Ovary (tissue), 3 donors: ENCODE results near the gene PCDHGB3.

Source experiments
- CTCF ChIP-seq, 3 donors: fragments of 450-650 bp in 2 of 3; fragments of 200-600 bp in 1 of 3; IDR thresholded peaks; one replicate each; pipeline versions ENCODE4 v1.5.1 to v1.8.0; 2016 to 2022; ENCODE audit warnings: antibody characterized with exemption in 3 of 3, mild to moderate bottlenecking in 1 of 3
- POLR2A ChIP-seq: fragments of 450-650 bp; IDR thresholded peaks from one replicate; pipeline ENCODE4 v1.6.1; 2017; ENCODE audit warnings: antibody characterized with exemption, mild to moderate bottlenecking, moderate library complexity
- donor health status: DM: no; HTN: no; CAD: no.

DNA sequence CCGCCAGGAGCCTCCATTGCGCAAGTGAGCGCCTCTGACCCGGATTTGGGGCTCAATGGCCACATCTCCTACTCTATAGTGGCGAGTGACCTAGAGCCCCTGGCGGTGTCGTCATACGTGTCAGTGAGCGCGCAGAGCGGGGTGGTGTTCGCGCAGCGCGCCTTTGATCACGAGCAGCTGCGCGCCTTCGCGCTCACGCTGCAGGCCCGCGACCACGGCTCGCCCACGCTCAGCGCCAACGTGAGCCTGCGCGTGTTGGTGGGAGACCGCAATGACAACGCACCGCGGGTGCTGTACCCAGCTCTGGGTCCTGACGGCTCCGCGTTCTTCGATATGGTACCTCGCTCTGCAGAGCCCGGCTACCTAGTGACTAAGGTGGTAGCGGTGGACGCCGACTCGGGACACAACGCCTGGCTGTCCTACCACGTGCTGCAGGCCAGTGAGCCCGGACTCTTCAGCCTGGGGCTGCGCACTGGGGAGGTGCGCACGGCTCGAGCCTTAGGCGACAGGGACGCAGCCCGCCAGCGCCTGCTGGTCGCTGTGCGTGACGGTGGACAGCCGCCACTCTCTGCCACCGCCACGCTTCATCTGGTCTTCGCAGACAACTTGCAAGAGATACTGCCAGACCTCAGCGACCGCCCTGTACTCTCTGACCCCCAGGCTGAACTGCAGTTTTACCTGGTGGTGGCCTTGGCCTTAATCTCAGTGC is 39.7 kb downstream of the PCDHGB3 start:
- TF ChIP-seq CTCF (IDR thresholded peaks at IDR 0.05) = no peak
- no peak for TF ChIP-seq POLR2A
